ENCODE results near the gene HAUS5.
"Not testable (repeated sequence)": the region's sequence is repeated elsewhere in the genome, so short reads cannot be mapped to it uniquely, and the experiment has no call there.

HAUS5 gene

DNA sequence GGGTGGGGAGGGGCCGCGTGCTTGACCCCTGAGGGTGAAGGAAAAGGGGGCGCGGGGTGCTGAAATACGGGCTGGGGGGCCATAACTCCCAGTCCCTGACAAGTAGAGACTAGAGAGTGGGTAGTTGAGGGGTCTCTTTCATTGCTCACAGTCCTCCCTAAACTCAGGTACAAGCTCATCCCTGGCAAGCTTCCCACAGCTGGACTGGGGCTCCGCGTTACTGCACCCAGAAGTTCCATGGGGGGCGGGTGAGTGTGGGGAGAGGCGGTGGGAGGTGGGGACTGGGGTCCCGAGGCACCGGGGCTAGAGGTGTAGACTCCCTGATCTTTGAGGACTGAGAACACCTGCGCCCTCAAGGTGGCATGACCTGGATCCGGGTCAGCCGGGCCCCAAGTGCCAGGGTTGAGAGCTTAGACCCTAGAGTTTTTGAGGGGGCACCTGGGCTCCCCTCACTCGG, 30.3 kb downstream of the HAUS5 start:
- DNase-seq (ENCODE audit: low spot score) = no peak

DNA sequence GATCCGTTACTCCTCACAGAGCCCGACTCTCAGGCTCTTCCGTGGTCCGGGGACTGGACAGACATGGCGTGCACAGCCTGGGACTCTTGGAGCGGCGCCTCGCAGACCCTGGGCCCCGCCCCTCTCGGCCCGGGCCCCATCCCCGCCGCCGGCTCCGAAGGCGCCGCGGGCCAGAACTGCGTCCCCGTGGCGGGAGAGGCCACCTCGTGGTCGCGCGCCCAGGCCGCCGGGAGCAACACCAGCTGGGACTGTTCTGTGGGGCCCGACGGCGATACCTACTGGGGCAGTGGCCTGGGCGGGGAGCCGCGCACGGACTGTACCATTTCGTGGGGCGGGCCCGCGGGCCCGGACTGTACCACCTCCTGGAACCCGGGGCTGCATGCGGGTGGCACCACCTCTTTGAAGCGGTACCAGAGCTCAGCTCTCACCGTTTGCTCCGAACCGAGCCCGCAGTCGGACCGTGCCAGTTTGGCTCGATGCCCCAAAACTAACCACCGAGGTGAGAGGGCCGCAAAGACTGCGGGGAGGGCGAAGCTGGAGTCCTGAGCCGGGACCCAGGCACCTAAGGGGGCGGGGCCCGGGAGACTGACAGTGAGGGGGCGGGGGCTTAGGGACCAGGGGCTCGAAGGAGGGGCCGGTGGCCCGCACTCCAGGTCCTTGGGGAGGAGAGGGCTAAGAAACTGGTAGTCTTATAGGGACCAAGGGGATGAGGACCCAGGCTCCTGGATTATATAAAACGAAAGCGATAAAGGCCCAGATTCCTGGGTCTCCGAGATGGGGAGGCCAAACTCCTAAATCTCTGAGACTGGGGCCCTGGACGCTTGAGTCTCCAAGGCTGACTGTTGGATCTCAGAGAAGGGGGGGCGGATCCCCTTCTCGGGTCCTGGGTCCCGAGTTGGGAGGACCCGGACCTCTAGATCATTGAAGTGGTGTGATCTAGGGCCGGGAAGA, 31.0 kb downstream of the HAUS5 start:
- DNase-seq (ENCODE audit: low spot score) = peak; percentile 92

DNA sequence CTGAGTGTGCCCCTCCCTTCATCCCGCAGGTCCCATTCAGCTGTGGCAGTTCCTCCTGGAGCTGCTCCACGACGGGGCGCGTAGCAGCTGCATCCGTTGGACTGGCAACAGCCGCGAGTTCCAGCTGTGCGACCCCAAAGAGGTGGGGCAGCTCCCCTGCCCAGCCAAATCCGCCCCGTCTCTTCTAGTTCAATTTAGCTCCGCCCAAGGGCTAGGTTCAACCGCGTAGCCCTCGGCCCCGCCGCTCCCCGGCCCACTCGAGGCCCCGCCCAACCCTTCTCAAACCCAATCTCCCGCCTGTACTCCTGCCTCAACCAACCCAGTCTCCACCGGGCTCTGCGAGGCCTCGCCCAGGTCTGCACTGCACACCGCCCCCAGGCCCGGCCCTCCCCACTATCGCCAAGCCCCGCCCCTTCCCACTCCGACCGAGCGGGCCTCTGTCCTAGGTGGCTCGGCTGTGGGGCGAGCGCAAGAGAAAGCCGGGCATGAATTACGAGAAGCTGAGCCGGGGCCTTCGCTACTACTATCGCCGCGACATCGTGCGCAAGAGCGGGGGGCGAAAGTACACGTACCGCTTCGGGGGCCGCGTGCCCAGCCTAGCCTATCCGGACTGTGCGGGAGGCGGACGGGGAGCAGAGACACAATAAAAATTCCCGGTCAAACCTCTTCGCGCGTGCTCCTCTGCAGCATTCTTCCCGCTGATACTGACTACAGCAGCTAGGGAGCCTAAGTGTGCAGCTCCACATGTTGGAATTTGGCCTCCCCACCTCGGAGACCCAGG, 31.9 kb downstream of the HAUS5 start:
- peak; percentile 99 for DNase-seq (ENCODE audit: low spot score)

DNA sequence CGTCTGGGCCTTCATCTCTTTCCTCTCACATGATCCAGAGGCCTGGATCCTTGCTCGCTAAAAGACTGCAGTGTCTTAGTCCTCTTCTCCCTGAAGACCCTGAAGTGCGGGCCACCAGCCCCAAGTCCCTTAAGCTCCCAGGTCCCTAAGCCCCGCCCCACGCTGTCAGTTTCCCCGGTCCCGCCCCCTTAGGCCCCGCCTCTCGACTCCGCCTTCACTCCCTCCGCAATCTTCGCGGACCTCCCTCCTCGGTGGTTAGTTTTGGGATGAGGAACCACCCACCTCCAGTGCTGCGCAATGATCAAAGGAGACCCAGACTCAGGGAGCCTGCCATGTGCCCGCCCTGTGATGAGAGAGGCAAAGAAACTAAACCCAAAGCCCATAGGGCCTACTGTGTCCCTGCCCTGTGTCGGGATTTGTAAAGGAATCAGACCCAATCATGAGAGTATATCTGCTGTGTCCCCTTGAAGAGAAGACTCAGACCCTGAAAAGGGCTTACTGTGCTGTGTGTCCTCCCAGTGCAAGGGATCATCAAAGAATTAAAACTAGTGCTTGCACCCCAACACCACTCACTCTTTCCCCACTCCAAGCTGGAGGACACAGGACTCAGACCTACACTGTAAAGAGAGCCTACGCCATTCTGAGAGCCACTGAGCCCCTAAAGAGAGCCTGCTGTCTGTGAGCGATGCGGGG, 32.6 kb downstream of the HAUS5 start:
- DNase-seq (ENCODE audit: low spot score) = peak; percentile 85

DNA sequence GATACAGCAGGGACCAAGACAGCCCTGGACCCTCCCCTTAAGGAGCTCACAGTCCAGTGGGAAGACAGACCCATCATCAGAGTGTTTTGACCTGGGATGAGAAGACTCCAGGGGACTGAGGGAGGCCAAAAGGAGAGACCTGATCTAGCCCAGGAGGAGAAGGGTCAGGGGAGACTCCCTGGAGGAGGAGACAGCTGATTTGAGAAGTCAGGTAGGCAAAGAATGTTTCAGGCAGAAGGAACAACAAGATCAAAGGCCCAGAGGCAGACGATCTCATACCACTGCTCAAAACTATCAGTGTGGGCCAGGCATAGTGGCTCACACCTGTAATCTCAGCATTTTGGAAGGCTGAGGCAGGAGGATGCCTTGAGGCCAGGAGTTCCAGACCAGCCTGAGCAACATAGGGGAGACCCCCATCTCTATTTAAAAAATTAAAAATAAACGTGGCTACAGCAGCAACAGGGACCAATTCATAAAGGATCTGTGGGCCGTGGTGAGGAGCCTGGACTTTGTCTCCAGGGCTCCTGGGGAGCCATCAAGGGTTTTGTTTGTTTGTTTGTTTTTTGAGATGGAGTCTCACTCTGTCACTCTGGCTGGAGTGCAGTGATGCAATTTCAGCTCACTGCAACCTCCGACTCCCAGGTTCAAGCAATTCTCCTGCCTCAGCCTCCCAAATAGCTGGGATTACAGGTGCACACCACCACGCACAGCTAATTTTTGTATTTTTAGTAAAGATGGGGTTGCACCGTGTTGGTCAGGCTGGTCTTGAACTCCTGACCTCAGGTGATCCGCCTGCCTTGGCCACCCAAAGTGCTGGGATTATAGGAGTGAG, 33.4 kb downstream of the HAUS5 start:
- no peak for DNase-seq (ENCODE audit: low spot score)

DNA sequence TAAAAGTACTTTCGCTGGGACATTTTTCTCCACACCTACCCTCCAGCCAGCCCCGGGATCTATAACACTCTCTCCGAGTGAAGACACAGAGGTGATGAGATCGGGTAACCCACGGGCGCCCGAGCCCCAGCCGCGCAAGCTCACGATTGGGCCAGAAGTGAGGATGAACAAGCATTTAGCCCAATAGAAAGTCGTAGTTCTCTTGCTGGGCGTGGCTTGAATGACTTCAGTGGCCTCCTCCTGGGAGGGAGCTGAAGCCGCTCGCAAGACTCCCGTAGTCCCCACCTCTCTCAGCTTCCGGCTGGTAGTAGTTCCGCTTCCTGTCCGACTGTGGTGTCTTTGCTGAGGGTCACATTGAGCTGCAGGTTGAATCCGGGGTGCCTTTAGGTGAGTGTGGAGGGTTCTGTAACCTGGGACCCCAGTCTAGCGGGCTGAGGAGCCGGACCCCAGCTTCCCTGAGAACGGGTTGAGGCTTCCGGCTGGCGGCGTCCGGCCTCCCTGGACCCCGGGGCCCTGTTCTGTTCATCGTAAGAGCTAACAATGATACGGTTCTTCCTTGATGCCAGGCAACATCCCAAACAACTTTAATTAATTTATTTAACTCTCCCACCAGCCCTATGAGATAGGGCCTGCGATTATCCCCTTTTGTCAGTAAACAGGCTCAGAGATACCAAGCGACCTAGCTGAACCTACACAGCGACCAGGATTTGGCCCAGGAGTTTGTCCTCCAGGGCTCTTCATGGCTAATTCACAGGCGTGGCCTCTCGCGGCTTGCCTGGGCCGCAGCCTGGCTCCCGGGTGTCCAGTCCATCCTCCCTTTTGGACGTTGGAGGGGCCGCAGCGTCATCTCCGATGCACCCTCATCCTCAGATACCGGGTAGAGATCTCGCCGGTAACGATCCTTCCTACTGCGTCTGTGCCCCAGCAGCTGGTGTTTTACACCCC, 35.8 kb downstream of the HAUS5 start, which contains the start of gene COX6B1:
TSS of gene COX6B1 (plus strand) at position 307 of the 945 bp plus-strand sequence. CDS start 2,921 bp downstream, outside the sequence.
- peak; percentile 100 for DNase-seq (ENCODE audit: low spot score)

DNA sequence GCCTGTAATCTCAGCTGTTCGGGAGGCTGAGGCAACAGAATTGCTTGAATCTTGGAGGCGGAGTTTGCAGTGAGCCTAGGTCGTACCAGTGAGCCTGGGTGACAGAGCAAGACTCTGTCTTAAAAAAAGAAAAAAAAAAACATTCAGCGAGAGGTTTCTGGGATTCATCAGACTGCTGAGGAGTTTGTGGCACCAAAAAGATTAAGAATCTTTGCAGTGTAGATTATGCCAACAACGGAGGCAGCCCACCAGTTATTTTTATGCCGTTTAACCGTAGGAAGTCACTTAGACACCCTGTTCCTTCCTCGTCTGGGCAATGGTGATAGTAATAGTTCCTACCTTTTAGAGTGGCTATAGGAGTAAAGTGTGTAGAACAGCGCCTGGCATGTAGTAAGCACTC, 38.0 kb downstream of the HAUS5 start:
- no peak for DNase-seq (ENCODE audit: low spot score)

DNA sequence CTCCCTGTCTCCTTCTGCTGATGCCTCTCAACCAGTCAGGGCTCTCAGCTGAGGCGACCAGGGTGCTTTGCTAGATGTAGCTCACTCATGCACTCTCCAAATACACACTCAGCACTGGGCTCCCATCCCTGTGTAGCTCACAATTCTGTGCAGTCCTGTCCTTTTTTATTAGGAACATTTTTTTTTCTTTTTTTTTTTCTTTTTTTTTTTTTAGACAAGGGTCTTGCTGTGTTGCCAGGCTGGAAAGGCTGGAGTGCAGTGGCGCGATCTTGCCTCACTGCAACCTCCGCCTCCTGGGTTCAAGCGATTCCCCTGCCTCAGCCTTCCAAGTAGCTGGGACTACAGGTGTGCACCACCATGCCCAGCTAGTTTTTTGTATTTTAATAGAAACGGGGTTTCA, 42.3 kb downstream of the HAUS5 start:
- not testable (repeated sequence) for DNase-seq (ENCODE audit: low spot score)

DNA sequence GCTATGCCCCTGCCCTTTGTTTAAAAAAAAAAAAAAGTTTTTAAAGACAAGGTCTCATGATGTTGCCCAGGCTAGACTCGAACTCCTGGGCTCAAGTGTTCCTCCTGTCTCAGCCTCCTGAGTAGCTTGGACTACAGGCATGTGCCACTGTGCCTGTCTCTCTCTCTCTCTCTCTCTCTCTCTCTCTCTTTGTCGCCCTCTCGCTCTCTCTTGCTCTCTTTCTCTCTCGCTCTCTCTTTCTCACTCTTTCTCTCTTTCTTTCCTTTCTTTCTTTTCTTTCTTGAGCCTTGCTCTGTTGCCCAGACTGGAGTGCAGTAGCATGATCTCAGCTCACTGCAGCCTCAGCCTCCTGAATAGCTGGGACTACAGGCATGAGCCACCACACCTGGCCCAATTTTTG, 43.1 kb downstream of the HAUS5 start:
- no peak for DNase-seq (ENCODE audit: low spot score)

DNA sequence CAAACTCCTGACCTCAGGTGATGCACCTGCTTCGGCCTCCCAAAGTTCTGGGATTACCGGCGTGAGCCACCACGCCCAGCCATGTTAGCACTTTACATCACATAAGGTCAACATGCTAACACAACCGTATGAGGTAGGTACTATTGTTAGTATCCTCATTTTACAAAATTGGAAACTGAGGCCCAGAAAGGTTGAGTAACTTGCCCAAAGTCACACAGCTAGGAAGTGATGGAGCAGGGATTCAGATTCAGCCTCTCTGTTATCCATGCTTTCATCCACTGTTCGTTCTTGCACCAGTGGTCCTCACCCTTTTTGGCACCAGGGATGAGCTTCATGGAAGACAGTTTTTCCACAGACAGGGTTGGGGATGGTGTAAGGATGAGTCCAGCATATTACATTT, 44.2 kb downstream of the HAUS5 start:
- no peak for DNase-seq (ENCODE audit: low spot score)

DNA sequence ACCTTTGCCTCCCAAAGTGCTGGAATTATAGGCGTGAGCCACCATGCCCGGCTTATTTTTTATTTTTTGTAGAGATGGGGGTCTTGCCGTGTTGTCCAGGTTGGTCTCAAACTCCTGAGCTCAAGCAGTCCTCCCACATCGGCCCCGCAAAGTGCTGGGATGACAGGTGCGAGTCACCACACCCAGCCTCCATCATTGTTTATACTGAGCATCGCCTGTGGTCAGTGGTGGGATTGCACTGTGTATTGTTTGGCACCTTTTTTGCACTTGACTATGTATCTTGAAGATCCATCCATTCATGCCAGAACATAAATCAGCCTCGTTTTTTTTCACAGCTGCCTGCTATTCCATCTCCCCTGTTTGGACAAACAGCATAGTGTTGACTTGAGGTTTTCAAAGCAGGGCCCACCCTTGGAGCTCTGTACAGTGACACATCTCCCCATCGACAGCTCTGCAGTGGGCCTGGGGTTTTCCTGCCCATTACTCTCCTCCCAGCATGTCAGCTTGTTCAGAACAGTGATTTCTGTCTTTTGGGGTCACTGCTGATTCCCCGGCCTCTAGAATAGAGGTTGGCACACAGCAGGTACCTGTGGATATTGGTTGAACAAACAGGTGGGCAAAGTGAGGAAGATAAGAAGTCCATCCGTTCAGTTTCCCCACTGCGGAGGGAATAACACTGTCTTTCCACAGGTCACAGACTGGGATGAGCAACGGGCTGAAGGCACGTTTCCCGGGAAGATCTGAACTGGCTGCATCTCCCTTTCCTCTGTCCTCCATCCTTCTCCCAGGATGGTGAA, 45.6 kb downstream of the HAUS5 start:
- DNase-seq (ENCODE audit: low spot score) = no peak

DNA sequence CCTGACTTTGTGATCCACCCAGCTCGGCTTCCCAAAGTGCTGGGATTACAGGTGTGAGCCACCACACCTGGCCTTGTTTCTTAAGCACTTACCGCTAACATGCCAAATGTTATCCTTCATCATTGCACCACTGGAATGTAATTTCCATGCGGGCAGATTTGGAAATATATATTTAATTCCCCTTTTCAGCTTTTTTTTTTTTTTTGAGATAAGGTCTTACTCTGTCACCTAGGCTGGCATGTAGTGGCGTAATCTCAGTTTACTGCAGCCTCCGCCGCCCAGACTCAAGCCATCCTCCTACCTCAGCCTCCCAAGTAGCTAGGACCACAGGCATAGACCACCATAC, 49.4 kb downstream of the HAUS5 start:
- DNase-seq (ENCODE audit: low spot score) = no peak

DNA sequence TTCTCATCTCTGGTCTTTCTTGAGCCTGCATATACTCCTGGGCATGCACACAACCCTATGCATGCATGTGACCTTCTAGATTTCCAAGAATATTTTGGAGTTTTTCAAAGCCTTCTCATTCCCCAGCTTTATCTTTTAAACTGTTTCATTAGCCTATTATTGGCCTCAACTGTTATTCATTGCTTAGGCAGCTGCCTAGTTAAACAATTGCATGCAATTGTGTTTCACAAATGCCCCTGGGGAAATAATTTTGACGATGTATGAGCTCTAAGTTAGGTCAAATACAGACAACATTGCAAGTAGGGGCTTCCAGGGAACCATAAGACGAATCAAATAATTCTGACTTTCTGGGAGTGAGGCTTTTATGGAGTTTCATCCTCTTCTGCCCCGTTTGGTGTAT, 51.4 kb downstream of the HAUS5 start:
- DNase-seq (ENCODE audit: low spot score) = no peak

DNA sequence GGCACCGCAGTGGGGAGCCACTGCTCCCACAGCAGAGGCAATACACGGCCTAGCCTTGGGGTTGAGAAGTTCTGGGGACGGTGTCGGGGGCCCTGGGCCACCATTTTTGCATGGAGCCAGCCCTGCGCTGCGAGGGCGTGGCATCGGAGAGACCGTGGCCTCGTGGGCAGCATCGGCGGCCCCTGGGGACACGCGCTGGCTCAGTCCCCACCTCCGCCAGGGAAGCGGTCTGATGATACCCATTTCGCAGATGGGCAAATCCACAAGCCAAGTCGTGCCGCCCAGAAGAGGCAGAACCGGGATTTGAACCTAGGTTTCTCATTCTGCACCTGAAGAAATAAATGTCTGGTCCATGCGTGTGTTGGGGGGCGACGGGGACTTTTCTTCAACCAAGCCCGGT, 52.6 kb downstream of the HAUS5 start:
- DNase-seq (ENCODE audit: low spot score) = no peak

DNA sequence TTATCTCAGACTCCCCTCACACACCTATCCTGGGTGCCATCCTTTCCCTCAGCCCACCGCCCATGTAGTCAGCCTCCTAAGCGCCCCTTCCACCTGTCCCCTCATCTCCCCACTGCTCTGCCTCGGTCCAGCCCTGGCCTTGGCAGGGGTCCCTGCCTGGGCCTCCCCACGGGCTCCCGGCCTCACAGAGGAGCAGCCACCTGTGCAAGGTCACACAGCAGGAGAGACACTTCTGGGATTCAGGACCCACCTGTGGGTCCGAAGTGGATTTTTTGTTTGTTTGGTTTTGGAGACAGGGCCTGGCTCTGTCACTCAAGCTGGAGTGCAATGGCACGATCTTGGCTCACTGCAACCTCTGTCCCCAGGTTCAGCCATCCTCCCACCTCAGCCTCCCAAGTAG, 53.1 kb downstream of the HAUS5 start:
- DNase-seq (ENCODE audit: low spot score) = no peak

DNA sequence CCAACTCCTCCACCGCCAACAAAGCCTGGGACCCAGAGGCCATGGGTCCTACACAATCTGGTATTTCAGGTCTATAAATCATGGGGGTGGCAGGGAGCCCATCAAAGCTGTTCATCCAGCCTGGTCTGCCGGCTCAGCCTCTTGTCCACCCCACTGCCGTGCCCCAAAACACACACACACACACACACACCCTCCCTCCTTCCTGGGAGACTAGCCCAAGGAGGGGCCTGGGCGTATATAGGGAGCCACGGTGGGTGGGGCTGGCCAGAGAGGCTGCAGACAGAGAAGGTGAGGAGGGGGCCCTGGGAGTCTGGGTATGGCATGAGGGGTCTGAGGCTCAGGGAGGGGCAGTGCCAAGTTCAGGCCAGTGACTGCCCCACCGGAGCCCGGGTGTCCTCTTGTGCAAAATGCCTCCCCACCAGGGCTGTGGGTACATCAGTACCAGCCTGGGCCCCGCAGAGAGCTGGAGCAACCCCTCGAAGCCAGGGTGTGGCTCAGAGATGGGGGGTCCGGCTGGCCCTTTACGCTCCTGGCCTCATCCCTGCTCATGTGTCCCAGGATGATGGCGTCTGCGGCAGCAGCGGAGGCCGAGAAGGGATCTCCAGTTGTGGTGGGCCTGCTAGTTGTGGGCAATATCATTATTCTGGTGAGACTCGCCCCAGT, 53.8 kb downstream of the HAUS5 start, which contains the start of gene UPK1A:
TSS of gene UPK1A (plus strand) at position 267 of the 663 bp plus-strand sequence. CDS start at position 563, 296 bp downstream.
- DNase-seq (ENCODE audit: low spot score) = no peak

DNA sequence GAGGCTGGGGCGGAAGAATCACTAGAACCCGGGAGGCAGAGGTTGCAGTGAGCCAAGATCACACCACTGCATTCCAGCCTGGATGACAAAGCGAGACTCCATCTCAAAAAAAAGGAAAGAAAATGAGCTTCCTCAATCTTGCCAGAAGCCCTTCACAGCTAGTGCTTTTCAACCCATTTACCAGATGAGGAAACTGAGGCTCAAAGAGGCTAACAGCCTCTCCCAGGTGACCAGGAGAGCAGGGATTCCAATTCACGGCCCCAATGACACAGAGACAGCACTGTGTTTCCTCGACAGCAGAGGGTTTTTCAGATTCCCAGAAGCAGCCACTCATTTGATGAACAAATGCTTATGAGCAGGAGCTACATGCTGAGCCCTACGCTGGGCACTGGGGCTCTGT, 57.0 kb downstream of the HAUS5 start:
- DNase-seq (ENCODE audit: low spot score) = no peak

DNA sequence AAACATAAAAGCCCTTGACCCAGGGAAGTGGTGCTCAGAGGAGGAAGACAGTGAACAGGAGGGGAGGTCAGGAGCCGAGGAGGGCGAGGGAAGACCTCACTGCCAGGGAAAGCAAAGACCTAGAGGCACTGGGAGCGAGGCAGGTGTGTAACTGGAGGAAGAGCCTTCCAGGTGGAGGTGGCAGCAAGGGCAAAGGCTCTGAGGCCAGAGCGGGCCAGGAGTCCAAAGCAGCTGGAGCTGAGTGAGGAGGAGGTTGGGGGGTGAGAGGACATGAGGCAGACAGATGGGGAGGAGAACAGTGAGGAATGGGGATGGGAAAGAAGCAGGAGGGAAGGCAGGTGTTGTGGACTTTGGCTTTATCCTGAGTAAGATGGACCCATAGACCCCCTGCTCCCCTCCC, 57.4 kb downstream of the HAUS5 start:
- DNase-seq (ENCODE audit: low spot score) = no peak

DNA sequence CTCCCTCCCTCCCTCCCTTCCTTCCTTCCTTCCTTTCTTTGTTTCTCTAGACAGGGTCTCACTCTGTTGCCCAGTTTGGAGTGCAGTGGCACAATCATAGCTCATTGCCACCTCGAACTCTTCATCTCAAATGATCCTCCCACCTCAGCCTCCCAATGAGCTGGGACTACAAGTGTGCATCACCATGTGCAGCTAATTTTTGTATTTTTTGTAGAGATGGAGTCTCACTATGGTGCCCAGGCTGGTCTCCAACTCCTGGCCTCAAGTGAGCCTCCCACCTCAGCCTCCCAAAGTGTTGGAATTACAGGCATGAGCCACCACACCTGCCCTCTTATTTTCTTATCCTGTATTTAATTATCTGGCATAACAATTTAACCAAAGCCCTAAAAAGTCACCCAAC, 58.2 kb downstream of the HAUS5 start:
- DNase-seq (ENCODE audit: low spot score) = no peak

Measured in SW480 (cell line).